ENCODE results near the gene RUNX2.
"Not testable (repeated sequence)": the region's sequence is repeated elsewhere in the genome, so short reads cannot be mapped to it uniquely, and the experiment has no call there.

GRCh38 chr6:45675166-45675565, 347.0 kb downstream of the RUNX2 start:
- TF ChIP-seq CTCF (optimal IDR thresholded peaks at IDR 0.05 in 1 of 3, IDR thresholded peaks at IDR 0.05 in 1 of 3, conservative IDR thresholded peaks at IDR 0.05 in 1 of 3; ENCODE audit: extremely low read depth in 1 of 3, insufficient read depth in 2 of 3, low read length in 3 of 3); EZH2 (IDR thresholded peaks at IDR 0.05; ENCODE audit: low read length): not testable (repeated sequence)
